Measurements from ENCODE around the gene ITGA8. TPM values are rescaled to one million over a fixed set of nuclear protein-coding genes. Genes with fewer than 3 reads are reported as not detected.
A peak's percentile ranks its signal among the peaks of the same experiment; 100 is the strongest.
"Not testable (repeated sequence)": the region's sequence is repeated elsewhere in the genome, so short reads cannot be mapped to it uniquely, and the experiment has no call there.

ITGA8 gene
- 10 to 100 TPM; 16.2 to 55.2 TPM for total RNA-seq
- polyA plus RNA-seq (ENCODE audit: insufficient read length in 2 of 2), result 1 to 10 TPM; 4.7 to 5.2 TPM
- long read RNA-seq, donor 1, result 0 reads
- long read RNA-seq, donor 2, result 0 reads
- long read RNA-seq, donor 3, full-length matches to known transcripts, result 2 of 2 reads
- long read RNA-seq, donor 3, partial matches to known transcripts, result 0 of 2 reads
- long read RNA-seq, donor 3, other reads (novel, unspliced or antisense), result 0 of 2 reads
- long read RNA-seq, donor 4, full-length matches to known transcripts, result 3 of 3 reads
- long read RNA-seq, donor 4, partial matches to known transcripts, result 0 of 3 reads
- long read RNA-seq, donor 4, other reads (novel, unspliced or antisense), result 0 of 3 reads

- no peaks in the 10 kb centered on the region for H3K9me3 ChIP-seq (ENCODE audit: control insufficient read depth, insufficient read depth, low read length)
- H3K27me3 ChIP-seq (ENCODE audit: control insufficient read depth, insufficient read depth, low read length), result peaks cover 25% of the 10 kb centered on the region
- WGBS (ENCODE audit: insufficient coverage), result under 1% methylated on average over 21 of the region's 33 CpGs
- no peaks in the 10 kb centered on the region for H3K36me3 ChIP-seq (ENCODE audit: control insufficient read depth, insufficient read depth, low read length)
- peak within 1 kb of the TSS; percentile 32 for H3K4me3 ChIP-seq (ENCODE audit: low read depth, low read length)
- H3K27ac ChIP-seq (ENCODE audit: low read depth, low read length), result peak within 1 kb of the TSS; percentile 48
- peaks cover 19% of the 10 kb centered on the region for H3K4me1 ChIP-seq (ENCODE audit: control insufficient read depth, insufficient read depth, low read length)
- DNase-seq (ENCODE audit: low read depth in 4 of 6, low spot score in 6 of 6), result peak in 2 of 6 donors; percentile 51 to 55
Measured at GRCh38 chr10:15719899-15720634, at the start of gene ITGA8. Gene ITGA8, minus strand, starts transcription at chr10:15719922. Its CDS starts 151 bp downstream, at chr10:15719771.

GRCh38 chr10:15764892-15765454, 45.3 kb upstream of the ITGA8 start:
- WGBS (ENCODE audit: insufficient coverage), result 100% methylated on average over 2 of the region's 2 CpGs

GRCh38 chr10:15763006-15763405, 43.3 kb upstream of the ITGA8 start:
- Histone ChIP-seq H3K27me3 (ENCODE audit: control insufficient read depth, insufficient read depth, low read length) (no peaks in the 10 kb centered on the region), H3K9me3 (ENCODE audit: control insufficient read depth, insufficient read depth, low read length) (no peaks in the 10 kb centered on the region), H3K4me1 (ENCODE audit: control insufficient read depth, insufficient read depth, low read length) (no peaks in the 10 kb centered on the region), H3K4me3 (ENCODE audit: low read depth, low read length) (no peak overlapping the region), H3K27ac (ENCODE audit: low read depth, low read length) (no peak overlapping the region), H3K36me3 (ENCODE audit: control insufficient read depth, insufficient read depth, low read length) (no peaks in the 10 kb centered on the region)
- no peak for DNase-seq (ENCODE audit: low read depth in 4 of 6, low spot score in 6 of 6)
- WGBS (ENCODE audit: insufficient coverage), result 95% methylated on average over 8 of the region's 8 CpGs

More at GRCh38 chr10:15764892-15765454, 45.3 kb upstream of the ITGA8 start:
- H3K4me1 ChIP-seq (ENCODE audit: control insufficient read depth, insufficient read depth, low read length), result no peaks in the 10 kb centered on the region
- DNase-seq (ENCODE audit: low read depth in 4 of 6, low spot score in 6 of 6), result no peak
- H3K36me3 ChIP-seq (ENCODE audit: control insufficient read depth, insufficient read depth, low read length), result no peaks in the 10 kb centered on the region
- no peak overlapping the region for H3K4me3 ChIP-seq (ENCODE audit: low read depth, low read length)
- H3K27me3 ChIP-seq (ENCODE audit: control insufficient read depth, insufficient read depth, low read length), result no peaks in the 10 kb centered on the region
- no peak overlapping the region for H3K27ac ChIP-seq (ENCODE audit: low read depth, low read length)
- H3K9me3 ChIP-seq (ENCODE audit: control insufficient read depth, insufficient read depth, low read length), result no peaks in the 10 kb centered on the region

- not testable (repeated sequence) for H3K9me3 ChIP-seq (ENCODE audit: control insufficient read depth, insufficient read depth, low read length); H3K4me1 ChIP-seq (ENCODE audit: control insufficient read depth, insufficient read depth, low read length); H3K36me3 ChIP-seq (ENCODE audit: control insufficient read depth, insufficient read depth, low read length); DNase-seq (ENCODE audit: low read depth in 4 of 6, low spot score in 6 of 6); H3K27me3 ChIP-seq (ENCODE audit: control insufficient read depth, insufficient read depth, low read length); H3K27ac ChIP-seq (ENCODE audit: low read depth, low read length); H3K4me3 ChIP-seq (ENCODE audit: low read depth, low read length)
- WGBS (ENCODE audit: insufficient coverage), result 100% methylated on average over 1 of the region's 6 CpGs
Measured at GRCh38 chr10:15762239-15762638, 42.5 kb upstream of the ITGA8 start.

GRCh38 chr10:15761224-15761623, 41.5 kb upstream of the ITGA8 start:
- not testable (repeated sequence) for H3K27ac ChIP-seq (ENCODE audit: low read depth, low read length); H3K36me3 ChIP-seq (ENCODE audit: control insufficient read depth, insufficient read depth, low read length); H3K27me3 ChIP-seq (ENCODE audit: control insufficient read depth, insufficient read depth, low read length); H3K9me3 ChIP-seq (ENCODE audit: control insufficient read depth, insufficient read depth, low read length); H3K4me1 ChIP-seq (ENCODE audit: control insufficient read depth, insufficient read depth, low read length); DNase-seq (ENCODE audit: low read depth in 4 of 6, low spot score in 6 of 6); H3K4me3 ChIP-seq (ENCODE audit: low read depth, low read length)
- 92% methylated on average over 2 of the region's 4 CpGs for WGBS (ENCODE audit: insufficient coverage)

- no peaks in the 10 kb centered on the region for H3K27me3 ChIP-seq (ENCODE audit: control insufficient read depth, insufficient read depth, low read length)
- H3K4me1 ChIP-seq (ENCODE audit: control insufficient read depth, insufficient read depth, low read length), result no peaks in the 10 kb centered on the region
- no peak overlapping the region for H3K27ac ChIP-seq (ENCODE audit: low read depth, low read length)
- WGBS (ENCODE audit: insufficient coverage), result 100% methylated on average over 1 of the region's 2 CpGs
- no peaks in the 10 kb centered on the region for H3K36me3 ChIP-seq (ENCODE audit: control insufficient read depth, insufficient read depth, low read length)
- no peak overlapping the region for H3K4me3 ChIP-seq (ENCODE audit: low read depth, low read length)
- DNase-seq (ENCODE audit: low read depth in 4 of 6, low spot score in 6 of 6), result no peak
- no peaks in the 10 kb centered on the region for H3K9me3 ChIP-seq (ENCODE audit: control insufficient read depth, insufficient read depth, low read length)
Measured at GRCh38 chr10:15760681-15761080, 41.0 kb upstream of the ITGA8 start.

- Histone ChIP-seq H3K4me1 (ENCODE audit: control insufficient read depth, insufficient read depth, low read length) (no peaks in the 10 kb centered on the region), H3K36me3 (ENCODE audit: control insufficient read depth, insufficient read depth, low read length) (no peaks in the 10 kb centered on the region), H3K4me3 (ENCODE audit: low read depth, low read length) (no peak overlapping the region), H3K27me3 (ENCODE audit: control insufficient read depth, insufficient read depth, low read length) (no peaks in the 10 kb centered on the region), H3K9me3 (ENCODE audit: control insufficient read depth, insufficient read depth, low read length) (no peaks in the 10 kb centered on the region), H3K27ac (ENCODE audit: low read depth, low read length) (no peak overlapping the region)
- no peak for DNase-seq (ENCODE audit: low read depth in 4 of 6, low spot score in 6 of 6)
Measured at GRCh38 chr10:15759265-15759664, 39.5 kb upstream of the ITGA8 start.

GRCh38 chr10:15758618-15759017, 38.9 kb upstream of the ITGA8 start:
- Histone ChIP-seq H3K36me3 (ENCODE audit: control insufficient read depth, insufficient read depth, low read length) (no peaks in the 10 kb centered on the region), H3K27ac (ENCODE audit: low read depth, low read length) (no peak overlapping the region), H3K9me3 (ENCODE audit: control insufficient read depth, insufficient read depth, low read length) (no peaks in the 10 kb centered on the region), H3K4me3 (ENCODE audit: low read depth, low read length) (no peak overlapping the region), H3K4me1 (ENCODE audit: control insufficient read depth, insufficient read depth, low read length) (no peaks in the 10 kb centered on the region), H3K27me3 (ENCODE audit: control insufficient read depth, insufficient read depth, low read length) (no peaks in the 10 kb centered on the region)
- 85% methylated on average over 4 of the region's 5 CpGs for WGBS (ENCODE audit: insufficient coverage)
- DNase-seq (ENCODE audit: low read depth in 4 of 6, low spot score in 6 of 6), result no peak

GRCh38 chr10:15754937-15755336, 35.2 kb upstream of the ITGA8 start:
- peak in 2 of 6 donors; percentile 9 to 19 for DNase-seq (ENCODE audit: low read depth in 4 of 6, low spot score in 6 of 6)
- H3K4me1 ChIP-seq (ENCODE audit: control insufficient read depth, insufficient read depth, low read length), result no peaks in the 10 kb centered on the region
- no peaks in the 10 kb centered on the region for H3K27me3 ChIP-seq (ENCODE audit: control insufficient read depth, insufficient read depth, low read length)
- WGBS (ENCODE audit: insufficient coverage), result no CpG with 5 or more reads among the region's 2 CpGs
- no peaks in the 10 kb centered on the region for H3K9me3 ChIP-seq (ENCODE audit: control insufficient read depth, insufficient read depth, low read length)
- no peaks in the 10 kb centered on the region for H3K36me3 ChIP-seq (ENCODE audit: control insufficient read depth, insufficient read depth, low read length)
- no peak overlapping the region for H3K27ac ChIP-seq (ENCODE audit: low read depth, low read length)
- H3K4me3 ChIP-seq (ENCODE audit: low read depth, low read length), result no peak overlapping the region
